SJCRH30 (cell line): ENCODE data around the gene ITGBL1. TPM values are rescaled to one million over a fixed set of nuclear protein-coding genes. Genes with fewer than 3 reads are reported as not detected.

Experiments used
- DNase-seq, 2 experiments: peaks; one replicate each; pipeline ENCODE4 v3.0.0-alpha.2; 2015 to 2020
- H3K27ac ChIP-seq: fragments of 250-450 bp; sonication (Bioruptor Pico); 2 replicates; pipeline ENCODE4 v1.5.1; 2020; ENCODE audit warnings: mild to moderate bottlenecking, moderate library complexity
- H3K27me3 ChIP-seq: fragments of 250-450 bp; sonication (Bioruptor Pico); 2 replicates; pipeline ENCODE4 v1.5.1; 2020; ENCODE audit warnings: mild to moderate bottlenecking, moderate library complexity
- H3K36me3 ChIP-seq: fragments of 250-450 bp; sonication (Bioruptor Pico); 2 replicates; pipeline ENCODE4 v1.5.1; 2020; ENCODE audit warnings: mild to moderate bottlenecking, moderate library complexity
- H3K4me1 ChIP-seq: fragments of 250-450 bp; sonication (Bioruptor Pico); 2 replicates; pipeline ENCODE4 v1.5.1; 2020; ENCODE audit warnings: mild to moderate bottlenecking, moderate library complexity
- H3K4me3 ChIP-seq: fragments of 250-450 bp; sonication (Bioruptor Pico); 2 replicates; pipeline ENCODE4 v1.5.1; 2020; ENCODE audit warnings: mild to moderate bottlenecking, moderate library complexity
- H3K9me3 ChIP-seq: fragments of 250-450 bp; sonication (Bioruptor Pico); replicated peaks from 2 replicates; pipeline ENCODE4 v1.5.1; 2020; ENCODE audit warnings: mild to moderate bottlenecking, moderate library complexity
- total RNA-seq: library from RNA; depleted of rRNA; stranded (reverse); fragments of >200 nt; shearing (Covaris generic); gene quantifications from 2 replicates; pipeline ENCODE4 v1.2.3, GENCODE V29; 2014

ITGBL1 gene
- total RNA-seq, 1 experiment from 2014 or later = not detected

DNA sequence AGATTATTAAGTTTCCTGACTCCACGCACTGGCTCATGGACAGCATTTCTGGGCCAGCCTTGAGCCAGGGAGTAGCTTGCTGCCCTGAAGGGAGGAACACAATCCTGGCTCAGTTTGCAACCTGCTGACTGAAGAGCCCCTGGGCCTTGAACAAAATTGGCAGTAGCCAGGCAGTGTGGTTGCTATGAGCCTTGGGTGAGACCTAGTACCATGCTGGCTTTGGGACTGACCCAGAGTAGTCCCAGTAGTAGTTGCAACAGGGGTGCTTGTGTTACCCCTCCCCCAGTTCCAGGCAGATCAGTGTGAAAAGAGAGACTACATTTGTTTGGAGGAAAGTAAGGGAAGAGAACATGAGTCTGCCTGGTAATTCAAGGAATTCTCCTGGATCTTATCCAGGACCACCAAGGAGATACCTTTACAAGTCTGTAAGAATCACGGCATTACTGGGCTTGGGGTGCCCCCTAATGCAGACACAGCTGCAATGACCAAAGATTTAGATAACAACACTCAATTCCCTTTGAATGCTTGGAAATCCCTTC, 22.0 kb downstream of the ITGBL1 start:
- H3K27me3 ChIP-seq = no peaks in the 10 kb centered on the region
- H3K4me3 ChIP-seq = no peak overlapping the region
- H3K27ac ChIP-seq = no peak overlapping the region
- no peaks in the 10 kb centered on the region for H3K4me1 ChIP-seq
- peak; percentile 68 to 79 for DNase-seq
- no peaks in the 10 kb centered on the region for H3K9me3 ChIP-seq
- H3K36me3 ChIP-seq = no peaks in the 10 kb centered on the region

DNA sequence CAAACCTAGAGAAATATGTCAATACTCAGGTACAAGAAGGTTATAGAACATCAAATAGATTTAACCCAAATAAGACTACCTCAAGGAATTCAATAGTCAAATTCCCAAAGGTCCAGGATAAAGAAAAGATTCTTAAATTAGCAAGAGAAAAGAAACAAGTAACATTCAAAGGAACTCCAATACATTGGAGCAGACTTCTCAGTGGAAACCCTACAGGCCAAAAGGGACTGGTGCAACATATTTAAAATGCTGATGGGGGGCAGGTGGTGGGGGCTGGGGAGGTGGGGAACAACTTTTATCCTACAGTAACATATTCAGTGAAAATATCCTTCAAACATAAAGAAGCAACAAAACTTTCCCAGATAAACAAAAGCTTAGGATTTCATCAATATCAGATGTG, 23.1 kb downstream of the ITGBL1 start:
- no peaks in the 10 kb centered on the region for H3K27me3 ChIP-seq
- no peak overlapping the region for H3K27ac ChIP-seq

DNA sequence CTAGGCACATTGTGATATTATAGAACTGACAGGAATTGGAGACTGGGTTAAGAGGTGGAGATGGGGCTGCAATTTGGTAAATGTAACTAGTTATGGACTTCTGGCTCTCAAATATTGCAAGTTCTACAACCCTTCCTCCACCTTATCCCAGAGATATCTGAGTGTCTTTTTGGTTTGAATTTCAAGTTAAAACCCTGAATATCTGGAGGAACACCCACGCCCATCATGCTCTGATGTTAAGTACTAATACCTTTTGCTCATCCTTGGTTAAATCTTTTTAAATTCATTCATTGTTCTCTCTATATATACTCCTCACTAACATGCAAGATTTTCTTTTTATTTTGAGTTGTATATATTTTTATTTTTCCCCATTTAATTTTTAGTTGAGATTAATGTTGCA, 28.9 kb downstream of the ITGBL1 start:
- Histone ChIP-seq H3K9me3 (no peaks in the 10 kb centered on the region), H3K36me3 (no peaks in the 10 kb centered on the region), H3K4me1 (no peaks in the 10 kb centered on the region), H3K27ac (no peak overlapping the region), H3K4me3 (no peak overlapping the region), H3K27me3 (no peaks in the 10 kb centered on the region)
- DNase-seq = no peak

More for the DNA sequence above, 23.1 kb downstream of the ITGBL1 start:
- DNase-seq = no peak
- no peaks in the 10 kb centered on the region for H3K4me1 ChIP-seq
- H3K4me3 ChIP-seq = no peak overlapping the region
- no peaks in the 10 kb centered on the region for H3K9me3 ChIP-seq
- no peaks in the 10 kb centered on the region for H3K36me3 ChIP-seq

DNA sequence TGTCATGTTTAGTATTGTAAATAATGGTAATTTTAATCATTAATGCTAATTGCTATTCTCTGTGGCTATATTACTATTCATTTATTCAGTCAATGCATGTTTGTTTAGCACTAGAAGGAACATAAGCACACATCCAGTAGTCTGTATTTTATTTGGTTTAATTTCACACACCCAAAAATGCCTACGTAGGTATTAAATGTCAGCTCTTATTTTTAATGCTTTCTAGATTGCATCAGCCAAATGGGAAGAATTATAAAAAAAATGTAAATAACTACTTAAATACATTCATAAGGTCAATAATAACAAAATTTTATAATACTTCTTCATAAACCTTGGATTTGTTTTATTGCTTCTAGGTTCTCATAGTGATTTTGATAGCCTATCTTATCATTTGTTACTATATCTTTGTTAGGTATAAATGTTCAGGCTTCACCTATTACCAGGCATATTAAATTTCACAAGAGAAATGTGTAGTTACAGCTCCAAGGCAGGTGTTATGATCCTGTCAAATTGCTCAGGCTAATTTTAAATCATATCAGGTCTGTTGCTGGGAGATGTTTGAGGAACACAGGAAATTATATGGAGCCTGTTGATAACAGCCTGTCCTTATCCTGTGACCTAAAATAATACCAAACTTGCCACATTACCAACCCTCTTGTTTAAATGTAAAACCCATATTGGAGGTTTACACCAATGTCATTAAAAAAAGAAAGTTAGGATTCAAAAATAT, 34.4 kb downstream of the ITGBL1 start:
- Histone ChIP-seq H3K27me3 (no peaks in the 10 kb centered on the region), H3K4me1 (peaks cover 2% of the 10 kb centered on the region; the same call in 1 of the 2 replicates), H3K4me3 (no peak overlapping the region), H3K27ac (no peak overlapping the region), H3K9me3 (no peaks in the 10 kb centered on the region), H3K36me3 (no peaks in the 10 kb centered on the region)
- no peak for DNase-seq

DNA sequence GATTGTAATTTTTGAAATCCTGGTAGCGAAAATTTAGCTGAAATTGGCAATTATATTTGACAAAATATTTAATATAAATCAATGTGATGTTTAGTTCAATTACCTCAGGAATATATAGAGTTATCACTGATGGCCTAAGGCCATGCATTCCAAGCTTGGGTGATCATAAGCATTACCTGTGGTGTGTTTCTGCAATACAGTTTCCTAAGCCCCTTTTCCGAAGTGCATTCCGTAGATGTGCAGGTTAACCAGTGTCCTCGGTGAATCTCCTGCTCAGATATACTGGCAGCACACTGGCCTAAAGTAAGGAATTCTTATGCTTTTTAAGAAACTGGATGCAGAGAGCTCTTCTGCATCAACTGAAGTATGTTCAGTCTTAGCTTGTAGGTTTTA, 35.0 kb downstream of the ITGBL1 start:
- no peaks in the 10 kb centered on the region for H3K36me3 ChIP-seq
- H3K4me1 ChIP-seq = peaks cover 2% of the 10 kb centered on the region; the same call in 1 of the 2 replicates
- H3K9me3 ChIP-seq = no peaks in the 10 kb centered on the region
- H3K27me3 ChIP-seq = no peaks in the 10 kb centered on the region
- H3K27ac ChIP-seq = no peak overlapping the region
- no peak overlapping the region for H3K4me3 ChIP-seq
- no peak for DNase-seq

DNA sequence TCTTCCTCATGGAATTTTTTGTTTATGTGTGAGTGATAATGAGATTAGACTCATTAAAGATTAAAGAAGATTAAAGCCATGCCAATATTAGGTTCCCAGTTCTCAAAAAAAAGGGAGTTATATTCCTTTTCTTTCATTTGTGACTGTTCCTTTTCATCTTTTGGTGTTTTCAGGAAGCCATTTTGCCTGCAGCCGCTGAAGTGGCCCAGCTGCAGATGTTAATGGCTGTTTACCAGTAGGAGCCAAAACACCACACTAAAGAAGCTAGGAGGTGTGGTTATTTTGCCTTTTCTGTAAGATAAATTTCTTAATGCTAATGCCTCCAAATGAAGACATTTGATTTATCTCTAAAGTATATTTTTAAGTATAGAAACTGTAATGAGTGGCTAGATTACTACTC, 36.3 kb downstream of the ITGBL1 start:
- H3K9me3 ChIP-seq = no peaks in the 10 kb centered on the region
- no peak overlapping the region for H3K27ac ChIP-seq
- no peak for DNase-seq
- no peak overlapping the region for H3K4me3 ChIP-seq
- no peaks in the 10 kb centered on the region for H3K27me3 ChIP-seq
- H3K36me3 ChIP-seq = no peaks in the 10 kb centered on the region
- peaks cover 2% of the 10 kb centered on the region; the same call in 1 of the 2 replicates for H3K4me1 ChIP-seq

DNA sequence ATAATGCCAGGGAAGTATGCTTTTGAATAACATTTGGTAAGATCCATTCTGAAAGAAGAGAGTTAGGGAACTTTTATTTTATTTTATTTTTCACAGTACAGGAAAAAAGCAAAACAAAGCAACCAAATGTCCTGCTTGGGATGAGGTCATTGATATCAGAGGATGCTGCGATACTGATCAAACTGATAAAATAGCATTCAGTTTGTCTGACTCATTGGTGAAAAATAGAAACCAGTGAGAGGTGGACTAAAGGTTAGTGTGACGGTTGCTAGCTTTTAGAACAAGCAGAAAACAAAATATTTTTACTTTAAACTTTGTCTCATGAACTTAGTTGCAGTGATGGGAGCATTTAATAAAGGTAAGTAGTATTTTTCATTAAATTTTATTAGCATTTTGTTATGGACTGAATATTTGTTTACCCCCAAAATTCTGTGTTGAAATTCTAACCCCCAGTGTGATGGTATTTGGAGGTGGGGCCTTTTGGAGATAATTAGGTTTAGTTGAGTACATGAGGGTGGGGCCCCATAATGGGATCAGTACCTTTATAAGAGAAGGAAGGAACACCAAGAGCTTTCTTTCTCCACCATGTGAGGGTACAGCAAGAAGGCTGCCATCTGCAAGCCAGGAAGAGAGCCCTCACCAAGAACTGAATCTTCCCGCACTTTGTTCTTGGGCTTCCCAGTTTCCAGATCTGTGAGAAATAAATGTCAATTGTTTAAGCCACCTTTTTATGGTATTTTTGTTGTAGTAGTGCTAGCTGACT, 37.3 kb downstream of the ITGBL1 start:
- Histone ChIP-seq H3K9me3 (no peaks in the 10 kb centered on the region), H3K36me3 (no peaks in the 10 kb centered on the region), H3K4me3 (no peak overlapping the region), H3K4me1 (peaks cover 2% of the 10 kb centered on the region; the same call in 1 of the 2 replicates), H3K27ac (no peak overlapping the region), H3K27me3 (no peaks in the 10 kb centered on the region)
- DNase-seq = no peak

DNA sequence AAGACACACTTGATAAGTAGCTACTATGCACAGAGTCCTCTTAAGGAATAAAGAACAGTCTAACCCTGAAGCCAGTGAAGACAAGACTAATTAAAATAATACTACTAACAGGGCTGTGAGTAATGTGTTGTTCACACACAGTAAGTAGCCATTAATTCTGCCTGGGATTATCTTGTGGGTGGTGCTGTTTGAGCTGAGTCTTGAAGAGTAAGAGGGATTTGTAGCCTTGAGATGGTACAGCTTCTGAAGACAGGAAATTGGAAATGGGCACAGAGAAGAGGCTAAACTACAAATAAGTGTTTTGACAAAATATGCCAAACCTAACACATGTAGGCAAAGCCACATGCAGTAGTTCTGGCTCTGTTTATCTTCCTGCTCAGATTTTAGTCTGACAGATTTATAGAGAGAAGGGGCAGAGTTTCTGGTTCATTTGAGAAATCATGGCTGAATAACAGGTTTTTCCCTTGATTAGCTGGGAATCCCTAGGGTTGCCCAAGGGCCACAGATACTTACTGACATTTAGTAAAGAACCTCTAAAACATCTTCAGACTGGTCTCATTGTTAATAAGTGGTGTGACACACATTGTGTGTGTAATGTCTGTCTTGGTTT, 38.0 kb downstream of the ITGBL1 start:
- Histone ChIP-seq H3K4me3 (no peak overlapping the region), H3K27ac (no peak overlapping the region)
- DNase-seq = no peak

DNA sequence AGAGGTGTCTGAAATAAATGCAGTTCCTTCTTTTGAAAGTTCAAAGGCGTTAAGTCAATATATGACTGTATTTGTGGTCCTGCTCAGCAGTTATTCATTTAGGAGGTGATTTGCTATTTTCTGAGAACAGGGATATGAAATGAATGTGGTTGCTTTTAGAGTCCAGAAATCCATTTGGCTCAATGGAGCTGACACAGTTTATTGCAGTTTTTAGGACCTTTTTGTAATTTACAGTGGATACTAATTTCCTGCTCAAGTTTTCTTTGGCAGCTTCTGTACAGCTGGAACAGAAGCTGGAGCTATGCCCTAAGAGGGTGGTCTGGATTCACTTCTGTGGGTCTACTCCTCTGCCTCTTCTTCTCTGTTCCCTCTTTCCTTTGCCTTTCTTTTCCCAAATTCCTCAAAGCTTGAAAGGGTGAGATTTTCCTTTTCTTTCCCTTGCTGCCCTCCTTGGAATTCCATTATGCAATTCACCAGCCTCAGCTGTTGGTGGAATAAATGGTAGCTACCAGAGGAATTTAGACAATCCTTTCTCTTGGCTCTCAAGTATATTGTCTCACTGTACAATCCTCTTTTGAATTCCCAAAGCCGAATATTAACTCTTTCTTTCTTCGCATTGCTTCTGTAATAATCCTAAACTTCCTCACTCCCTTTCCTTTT, 39.9 kb downstream of the ITGBL1 start:
- H3K9me3 ChIP-seq = no peaks in the 10 kb centered on the region
- no peak for DNase-seq
- no peaks in the 10 kb centered on the region for H3K27me3 ChIP-seq
- H3K4me1 ChIP-seq = peaks cover 2% of the 10 kb centered on the region; the same call in 1 of the 2 replicates
- H3K27ac ChIP-seq = no peak overlapping the region
- H3K36me3 ChIP-seq = no peaks in the 10 kb centered on the region
- no peak overlapping the region for H3K4me3 ChIP-seq

More for the DNA sequence above, 38.0 kb downstream of the ITGBL1 start:
- Histone ChIP-seq H3K9me3 (no peaks in the 10 kb centered on the region), H3K27me3 (no peaks in the 10 kb centered on the region), H3K4me1 (peaks cover 2% of the 10 kb centered on the region; the same call in 1 of the 2 replicates), H3K36me3 (no peaks in the 10 kb centered on the region)

DNA sequence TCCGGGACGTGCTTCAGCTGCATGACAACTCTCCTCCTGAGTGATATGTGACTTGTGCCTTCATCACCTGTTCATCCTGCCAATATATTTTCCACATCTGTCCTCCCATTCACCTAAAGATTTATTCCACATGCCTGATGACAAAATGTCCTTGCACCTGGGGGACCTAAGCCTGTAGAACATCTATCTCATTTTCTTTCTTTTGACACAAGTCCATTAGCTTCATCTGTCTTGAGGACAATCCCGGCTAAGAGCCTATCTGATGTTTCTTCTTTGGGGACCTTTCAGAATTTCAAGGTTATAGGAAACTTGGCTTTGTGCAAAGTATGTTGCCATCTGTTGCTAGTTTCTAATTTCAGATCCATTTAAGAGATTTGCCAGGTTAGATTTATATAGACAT, 41.1 kb downstream of the ITGBL1 start:
- no peaks in the 10 kb centered on the region for H3K36me3 ChIP-seq
- DNase-seq = no peak
- no peaks in the 10 kb centered on the region for H3K9me3 ChIP-seq
- H3K4me1 ChIP-seq = peaks cover 2% of the 10 kb centered on the region; the same call in 1 of the 2 replicates
- no peaks in the 10 kb centered on the region for H3K27me3 ChIP-seq
- H3K4me3 ChIP-seq = no peak overlapping the region
- H3K27ac ChIP-seq = no peak overlapping the region

DNA sequence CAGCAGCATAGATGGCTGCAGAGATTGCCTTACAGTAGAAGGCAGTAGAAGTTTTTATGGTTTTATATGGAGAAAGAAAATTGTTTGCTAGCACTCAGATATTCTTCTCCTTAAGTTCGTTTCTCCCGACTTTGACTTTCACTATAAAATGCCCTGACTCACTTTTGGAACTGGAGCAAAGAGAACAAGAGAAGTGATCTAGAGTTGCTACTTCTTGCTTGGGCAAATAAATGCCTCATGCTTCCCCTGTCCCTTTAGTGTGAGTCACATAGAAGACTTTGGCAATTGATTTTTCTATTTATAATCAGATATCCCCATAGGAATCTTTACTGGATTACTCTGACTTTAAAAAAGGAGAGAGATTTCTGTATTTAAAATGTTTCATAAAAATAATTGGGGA, 46.9 kb downstream of the ITGBL1 start:
- Histone ChIP-seq H3K9me3 (no peaks in the 10 kb centered on the region), H3K27me3 (no peaks in the 10 kb centered on the region; the same call in 1 of the 2 replicates), H3K27ac (no peak overlapping the region), H3K36me3 (no peaks in the 10 kb centered on the region), H3K4me3 (no peak overlapping the region), H3K4me1 (no peaks in the 10 kb centered on the region)
- no peak for DNase-seq

DNA sequence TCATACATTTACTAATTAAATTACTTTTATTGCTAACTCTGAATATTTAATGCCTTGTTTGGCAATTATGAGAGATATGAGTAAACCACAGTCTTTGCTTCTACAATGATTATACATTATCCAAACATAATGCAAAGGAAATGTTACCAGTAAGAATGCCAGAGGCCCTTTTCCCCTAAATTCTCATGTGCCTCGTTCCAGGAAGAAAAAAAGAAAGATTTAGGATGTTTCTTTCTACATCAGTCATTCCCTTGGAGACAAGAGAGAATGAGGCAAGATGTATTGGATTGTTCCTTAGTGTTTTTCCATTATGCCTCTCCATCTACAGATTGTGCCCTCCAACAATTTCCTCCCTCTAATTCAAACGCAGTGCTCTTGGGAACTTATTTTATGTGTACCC, 50.1 kb downstream of the ITGBL1 start:
- no peaks in the 10 kb centered on the region for H3K36me3 ChIP-seq
- no peak overlapping the region for H3K4me3 ChIP-seq
- H3K4me1 ChIP-seq = no peaks in the 10 kb centered on the region
- no peak overlapping the region for H3K27ac ChIP-seq
- H3K27me3 ChIP-seq = no peaks in the 10 kb centered on the region; the same call in 1 of the 2 replicates
- DNase-seq = no peak
- no peaks in the 10 kb centered on the region for H3K9me3 ChIP-seq

DNA sequence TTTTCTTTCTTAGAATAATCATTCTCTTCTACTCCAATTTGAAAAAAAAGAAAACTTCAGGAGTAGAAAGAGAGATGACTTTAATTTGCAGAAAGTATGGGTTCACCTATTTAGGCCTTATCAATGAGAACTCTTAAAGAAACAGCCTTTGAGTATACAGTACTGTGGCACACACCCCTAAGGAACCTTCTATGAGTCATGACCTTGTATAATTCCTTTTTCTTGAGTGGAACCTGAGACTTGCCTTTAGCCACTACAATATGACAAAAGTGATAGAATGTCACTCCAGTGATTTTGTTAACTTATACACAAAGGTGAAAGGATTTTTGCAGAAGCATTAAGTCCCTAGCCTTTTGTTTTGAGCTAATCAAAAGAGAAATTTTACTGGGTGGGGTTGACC, 58.7 kb downstream of the ITGBL1 start:
- no peaks in the 10 kb centered on the region for H3K4me1 ChIP-seq
- H3K9me3 ChIP-seq = no peaks in the 10 kb centered on the region
- H3K4me3 ChIP-seq = no peak overlapping the region
- DNase-seq = no peak
- no peaks in the 10 kb centered on the region for H3K36me3 ChIP-seq
- H3K27me3 ChIP-seq = no peaks in the 10 kb centered on the region; the same call in 1 of the 2 replicates
- no peak overlapping the region for H3K27ac ChIP-seq

DNA sequence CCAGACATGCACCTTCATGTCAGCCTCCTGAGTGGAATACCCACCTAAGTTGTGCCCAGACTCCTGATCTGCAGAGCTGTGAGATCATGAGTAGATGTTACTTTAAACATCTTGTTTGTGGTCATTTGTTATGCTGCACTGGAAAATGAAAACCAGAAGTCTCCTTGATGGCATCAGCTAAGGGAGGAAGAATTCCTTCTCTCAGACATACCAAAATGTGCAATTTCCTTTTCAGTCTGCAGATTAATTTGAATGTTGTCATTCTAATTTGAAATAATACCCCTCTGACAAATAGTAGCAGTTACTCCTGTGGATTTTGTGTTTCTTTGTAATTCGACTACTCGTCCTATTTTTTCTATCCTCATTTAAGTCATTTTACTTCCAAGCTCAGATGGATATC, 59.3 kb downstream of the ITGBL1 start:
- Histone ChIP-seq H3K4me3 (no peak overlapping the region), H3K27me3 (no peaks in the 10 kb centered on the region; the same call in 1 of the 2 replicates), H3K4me1 (no peaks in the 10 kb centered on the region), H3K9me3 (no peaks in the 10 kb centered on the region), H3K36me3 (no peaks in the 10 kb centered on the region), H3K27ac (no peak overlapping the region)
- DNase-seq = no peak
